Choroid plexus epithelial cell (primary cell): ENCODE data around the gene TRAPPC8.

ENCODE experiments used
- DNase-seq: peaks from one replicate; pipeline ENCODE4 v3.0.0-alpha.2; 2010; ENCODE audit warnings: low read depth
- H3K4me3 ChIP-seq: 2 replicates; pipeline ENCODE4 v1.5.1; 2011; ENCODE audit warnings: low read depth, mild to moderate bottlenecking, control low read depth, low read length, moderate library complexity
- CTCF ChIP-seq: conservative IDR thresholded peaks from 2 replicates; pipeline ENCODE4 v1.5.1; 2011; ENCODE audit warnings: low read depth, mild to moderate bottlenecking, control low read depth, inconsistent platforms, low read length, moderate library complexity

The TRAPPC8 gene

GRCh38 chr18:31857526-31858106 is 85.3 kb downstream of the TRAPPC8 start:
- TF ChIP-seq CTCF = no peak
- no peak for DNase-seq
- no peak overlapping the region for H3K4me3 ChIP-seq

- no peak for DNase-seq
- no peak for TF ChIP-seq CTCF
- H3K4me3 ChIP-seq = no peak overlapping the region
Observed at GRCh38 chr18:31850844-31851243, 92.1 kb downstream of the TRAPPC8 start.

GRCh38 chr18:31840499-31840898 is 102.4 kb downstream of the TRAPPC8 start:
- TF ChIP-seq CTCF = no peak

GRCh38 chr18:31837879-31838278 is 105.0 kb downstream of the TRAPPC8 start:
- no peak for DNase-seq
- H3K4me3 ChIP-seq = no peak overlapping the region
- TF ChIP-seq CTCF = no peak

More at GRCh38 chr18:31840499-31840898, 102.4 kb downstream of the TRAPPC8 start:
- H3K4me3 ChIP-seq = no peak overlapping the region
- no peak for DNase-seq

GRCh38 chr18:31835528-31836133 is 107.3 kb downstream of the TRAPPC8 start:
- peak; percentile 45 for DNase-seq
- no peak for TF ChIP-seq CTCF

GRCh38 chr18:31831903-31832302 is 111.0 kb downstream of the TRAPPC8 start:
- no peak for DNase-seq
- H3K4me3 ChIP-seq = no peak overlapping the region
- no peak for TF ChIP-seq CTCF

More at GRCh38 chr18:31835528-31836133, 107.3 kb downstream of the TRAPPC8 start:
- H3K4me3 ChIP-seq = no peak overlapping the region

GRCh38 chr18:31830686-31831085 is 112.2 kb downstream of the TRAPPC8 start:
- DNase-seq = no peak
- H3K4me3 ChIP-seq = no peak overlapping the region
- no peak for TF ChIP-seq CTCF
